Measurements from ENCODE around the gene ERI3.
A peak's percentile ranks its signal among the peaks of the same experiment; 100 is the strongest.

Gene ERI3

GRCh38 chr1:44296806-44297205 lies 58.3 kb downstream of the ERI3 start:
- no peak for DNase-seq (ENCODE audit: low read depth)
- no peak overlapping the region for H3K4me3 ChIP-seq (ENCODE audit: low read depth, low read length)
- no peak for TF ChIP-seq CTCF (IDR thresholded peaks at IDR 0.05; ENCODE audit: control insufficient read depth, extremely low read depth, insufficient read depth)

- no peak for TF ChIP-seq CTCF (IDR thresholded peaks at IDR 0.05; ENCODE audit: control insufficient read depth, extremely low read depth, insufficient read depth)
- DNase-seq (ENCODE audit: low read depth): no peak
- H3K4me3 ChIP-seq (ENCODE audit: low read depth, low read length): no peak overlapping the region
Observed at GRCh38 chr1:44296086-44296485, 59.0 kb downstream of the ERI3 start.

GRCh38 chr1:44294588-44295007 lies 60.5 kb downstream of the ERI3 start:
- TF ChIP-seq CTCF (IDR thresholded peaks at IDR 0.05; ENCODE audit: control insufficient read depth, extremely low read depth, insufficient read depth): peak; percentile 30; the same call in 1 of the 2 replicates
- H3K4me3 ChIP-seq (ENCODE audit: low read depth, low read length): no peak overlapping the region
- DNase-seq (ENCODE audit: low read depth): no peak

- H3K4me3 ChIP-seq (ENCODE audit: low read depth, low read length): no peak overlapping the region
- DNase-seq (ENCODE audit: low read depth): peak; percentile 79
- TF ChIP-seq CTCF (IDR thresholded peaks at IDR 0.05; ENCODE audit: control insufficient read depth, extremely low read depth, insufficient read depth): peak; percentile 33; the same call in 1 of the 2 replicates
Observed at GRCh38 chr1:44293761-44294315, 61.2 kb downstream of the ERI3 start.

- TF ChIP-seq CTCF (IDR thresholded peaks at IDR 0.05; ENCODE audit: control insufficient read depth, extremely low read depth, insufficient read depth): no peak
- DNase-seq (ENCODE audit: low read depth): no peak
- H3K4me3 ChIP-seq (ENCODE audit: low read depth, low read length): no peak overlapping the region
Observed at GRCh38 chr1:44292651-44293050, 62.4 kb downstream of the ERI3 start.

- DNase-seq (ENCODE audit: low read depth): no peak
- TF ChIP-seq CTCF (IDR thresholded peaks at IDR 0.05; ENCODE audit: control insufficient read depth, extremely low read depth, insufficient read depth): no peak
- H3K4me3 ChIP-seq (ENCODE audit: low read depth, low read length): no peak overlapping the region
Observed at GRCh38 chr1:44290250-44291094, 64.6 kb downstream of the ERI3 start.

Data from LNCaP clone FGC (cell line).